Activated CD4-positive, alpha-beta T cell treated with anti-CD3 and anti-CD28 coated beads for 36 hours (primary cell): ENCODE results near the gene ZBED1. TPM values are rescaled to one million over a fixed set of nuclear protein-coding genes. Genes with fewer than 3 reads are reported as not detected.

Experiments
- ATAC-seq: fragments of 200-7000 bp; cut with Tn5 transposase; one replicate; pipeline ENCODE4 v1.10.0; 2021; ENCODE audit warnings: mild to moderate bottlenecking, moderate library complexity
- CTCF ChIA-PET: fragments of 350-600 bp; sonication (Branson Sonifier 250); formaldehyde crosslinking; loops from one replicate; lab custom pipeline; 2021; ENCODE audit warnings: antibody characterized with exemption; lab: Charles Lee
- POLR2A ChIA-PET: fragments of 350-600 bp; sonication (Branson Sonifier 250); formaldehyde crosslinking; loops from one replicate; lab custom pipeline; 2021; ENCODE audit warnings: antibody characterized with exemption, inconsistent platforms; lab: Charles Lee
- DNase-seq: peaks from one replicate; pipeline ENCODE4 v3.0.0-alpha.2; 2020
- H3K27ac Mint-ChIP-seq: one replicate; pipeline ENCODE4 v1.8.0; 2021; ENCODE audit warnings: mixed read lengths
- H3K27me3 Mint-ChIP-seq: one replicate; pipeline ENCODE4 v1.8.0; 2021; ENCODE audit warnings: mixed read lengths
- H3K36me3 Mint-ChIP-seq: one replicate; pipeline ENCODE4 v1.8.0; 2021; ENCODE audit warnings: low read depth, mixed read lengths
- H3K4me1 Mint-ChIP-seq: one replicate; pipeline ENCODE4 v1.8.0; 2021; ENCODE audit warnings: mixed read lengths
- H3K4me3 Mint-ChIP-seq: one replicate; pipeline ENCODE4 v1.8.0; 2021; ENCODE audit warnings: mild to moderate bottlenecking, moderate library complexity, mixed read lengths
- H3K9me3 Mint-ChIP-seq: one replicate; pipeline ENCODE4 v1.8.0; 2021; ENCODE audit warnings: low read depth, mixed read lengths
- intact Hi-C, 2 experiments: fragments of 100-400 bp; cut with DNase I in 1 of 2; cut with micrococcal nuclease in 1 of 2; formaldehyde crosslinking; loops; one replicate each; pipeline versions ENCODE4 v1.14.2 to v1.15.1; 2022 to 2024; cut with DNase I, micrococcal nuclease
- total RNA-seq, 2 experiments: library from RNA; stranded (reverse); gene quantifications; one replicate each; pipeline ENCODE4 v1.2.3, GENCODE V29; 2021

Gene ZBED1
- total RNA-seq, 2 experiments from 2014 or later = 30.0 to 33.6 TPM

- intact Hi-C loops = no loop called here
- H3K4me3 Mint-ChIP-seq = no peak overlapping the region
- H3K36me3 Mint-ChIP-seq = peaks cover 32% of the 10 kb centered on the region
- no peaks in the 10 kb centered on the region for H3K9me3 Mint-ChIP-seq
- ChIA-PET POLR2A (no interaction called here), CTCF (no interaction called here)
- no peaks in the 10 kb centered on the region for H3K4me1 Mint-ChIP-seq
- ATAC-seq (no peak), DNase-seq (no peak)
- no peaks in the 10 kb centered on the region for H3K27me3 Mint-ChIP-seq
- no peak overlapping the region for H3K27ac Mint-ChIP-seq
Measured at GRCh38 chrX:2441466-2441865, 59.3 kb downstream of the ZBED1 start.

GRCh38 chrX:2439613-2440012 lies 61.2 kb downstream of the ZBED1 start:
- Mint-ChIP-seq H3K27ac (no peak overlapping the region), H3K36me3 (peaks cover 42% of the 10 kb centered on the region), H3K4me3 (no peak overlapping the region), H3K9me3 (no peaks in the 10 kb centered on the region), H3K27me3 (no peaks in the 10 kb centered on the region), H3K4me1 (peaks cover 4% of the 10 kb centered on the region)
- CTCF ChIA-PET = no interaction called here
- ATAC-seq (no peak), DNase-seq (no peak)
- POLR2A ChIA-PET = no interaction called here
- intact Hi-C loops = no loop called here

Other genes with a start within 250 kb of the ZBED1 start
- 10 to 100 TPM; 13.8 to 17.7 TPM for gene DHRSX, start within 50 bp of the ZBED1 start, total RNA-seq
- 100 to 1,000 TPM; 169 to 216 TPM for gene CD99, start 190.3 kb upstream of the ZBED1 start, total RNA-seq